ENCODE data around the gene IRF2BP1. TPM values are rescaled to one million over a fixed set of nuclear protein-coding genes. Genes with fewer than 3 reads are reported as not detected.

IRF2BP1 gene
- total RNA-seq, 1 donor from 2014 or later = 18.8 TPM

- H3K27ac ChIP-seq (ENCODE audit: low read depth, low read length) = no peak overlapping the region
- Mint-ChIP-seq H3K27ac (ENCODE audit: unreplicated experiment) (no peak overlapping the region), H3K4me3 (ENCODE audit: unreplicated experiment) (no peak overlapping the region), H3K4me1 (ENCODE audit: low read depth, unreplicated experiment) (no peaks in the 10 kb centered on the region), H3K9me3 (ENCODE audit: unreplicated experiment) (peaks cover 1% of the 10 kb centered on the region), H3K27me3 (ENCODE audit: low read depth, unreplicated experiment) (peaks cover 30% of the 10 kb centered on the region), H3K36me3 (ENCODE audit: low read depth, unreplicated experiment) (peaks cover 8% of the 10 kb centered on the region)
- no peak overlapping the region for H3K9ac ChIP-seq (ENCODE audit: low read length)
- H3K4me3 ChIP-seq (ENCODE audit: insufficient read depth, low read depth, low read length) = no peak overlapping the region
- FAIRE-seq (no peak), DNase-seq (ENCODE audit: low read depth) (no peak)
- H2AFZ ChIP-seq (ENCODE audit: low read depth, low read length) = no peak overlapping the region
- H3K36me3 ChIP-seq (ENCODE audit: insufficient read depth, low read length) = no peaks in the 10 kb centered on the region
- H3K79me2 ChIP-seq (ENCODE audit: insufficient read depth, low read length) = no peaks in the 10 kb centered on the region
- H3K4me2 ChIP-seq (ENCODE audit: low read length) = no peak overlapping the region
- no peaks in the 10 kb centered on the region for H3K4me1 ChIP-seq (ENCODE audit: insufficient read depth, low read length)
- no peaks in the 10 kb centered on the region for H4K20me1 ChIP-seq (ENCODE audit: insufficient read depth, low read length)
- no peaks in the 10 kb centered on the region for H3K9me3 ChIP-seq (ENCODE audit: insufficient read depth, low read depth, low read length)
- peaks cover 4% of the 10 kb centered on the region for H3K27me3 ChIP-seq (ENCODE audit: insufficient read depth, low read length)
- TF ChIP-seq CTCF (IDR thresholded peaks at IDR 0.05; ENCODE audit: insufficient read depth, low read depth, low read length) = no peak
- no peak for TF ChIP-seq EZH2 (IDR thresholded peaks at IDR 0.05; ENCODE audit: insufficient read depth, low read length)
Measured at GRCh38 chr19:45934551-45935230, 48.8 kb upstream of the IRF2BP1 start.

GRCh38 chr19:45933759-45934158, 47.8 kb upstream of the IRF2BP1 start:
- no peak overlapping the region for H3K27ac Mint-ChIP-seq (ENCODE audit: unreplicated experiment)
- no peaks in the 10 kb centered on the region for H3K4me1 Mint-ChIP-seq (ENCODE audit: low read depth, unreplicated experiment)
- FAIRE-seq (no peak), DNase-seq (ENCODE audit: low read depth) (no peak)
- H3K9me3 Mint-ChIP-seq (ENCODE audit: unreplicated experiment) = peaks cover 1% of the 10 kb centered on the region
- Histone ChIP-seq H3K4me2 (ENCODE audit: low read length) (no peak overlapping the region), H3K27me3 (ENCODE audit: insufficient read depth, low read length) (peaks cover 4% of the 10 kb centered on the region), H4K20me1 (ENCODE audit: insufficient read depth, low read length) (no peaks in the 10 kb centered on the region), H3K27ac (ENCODE audit: low read depth, low read length) (no peak overlapping the region), H3K79me2 (ENCODE audit: insufficient read depth, low read length) (no peaks in the 10 kb centered on the region), H3K36me3 (ENCODE audit: insufficient read depth, low read length) (no peaks in the 10 kb centered on the region), H3K4me3 (ENCODE audit: insufficient read depth, low read depth, low read length) (no peak overlapping the region), H3K4me1 (ENCODE audit: insufficient read depth, low read length) (no peaks in the 10 kb centered on the region), H2AFZ (ENCODE audit: low read depth, low read length) (no peak overlapping the region), H3K9ac (ENCODE audit: low read length) (no peak overlapping the region), H3K9me3 (ENCODE audit: insufficient read depth, low read depth, low read length) (no peaks in the 10 kb centered on the region)
- TF ChIP-seq EZH2 (IDR thresholded peaks at IDR 0.05; ENCODE audit: insufficient read depth, low read length) (no peak), CTCF (IDR thresholded peaks at IDR 0.05; ENCODE audit: insufficient read depth, low read depth, low read length) (no peak)
- H3K36me3 Mint-ChIP-seq (ENCODE audit: low read depth, unreplicated experiment) = peaks cover 5% of the 10 kb centered on the region
- no peak overlapping the region for H3K4me3 Mint-ChIP-seq (ENCODE audit: unreplicated experiment)
- peaks cover 37% of the 10 kb centered on the region for H3K27me3 Mint-ChIP-seq (ENCODE audit: low read depth, unreplicated experiment)

- Histone ChIP-seq H3K27me3 (ENCODE audit: insufficient read depth, low read length) (peaks cover 2% of the 10 kb centered on the region), H3K79me2 (ENCODE audit: insufficient read depth, low read length) (no peaks in the 10 kb centered on the region), H2AFZ (ENCODE audit: low read depth, low read length) (no peak overlapping the region), H4K20me1 (ENCODE audit: insufficient read depth, low read length) (no peaks in the 10 kb centered on the region), H3K4me3 (ENCODE audit: insufficient read depth, low read depth, low read length) (no peak overlapping the region), H3K9ac (ENCODE audit: low read length) (no peak overlapping the region), H3K4me2 (ENCODE audit: low read length) (no peak overlapping the region), H3K4me1 (ENCODE audit: insufficient read depth, low read length) (peaks cover 3% of the 10 kb centered on the region), H3K9me3 (ENCODE audit: insufficient read depth, low read depth, low read length) (no peaks in the 10 kb centered on the region), H3K36me3 (ENCODE audit: insufficient read depth, low read length) (no peaks in the 10 kb centered on the region), H3K27ac (ENCODE audit: low read depth, low read length) (no peak overlapping the region)
- Mint-ChIP-seq H3K27ac (ENCODE audit: unreplicated experiment) (no peak overlapping the region), H3K4me3 (ENCODE audit: unreplicated experiment) (no peak overlapping the region), H3K27me3 (ENCODE audit: low read depth, unreplicated experiment) (peaks cover 34% of the 10 kb centered on the region), H3K9me3 (ENCODE audit: unreplicated experiment) (peaks cover 1% of the 10 kb centered on the region), H3K4me1 (ENCODE audit: low read depth, unreplicated experiment) (no peaks in the 10 kb centered on the region), H3K36me3 (ENCODE audit: low read depth, unreplicated experiment) (peaks cover 3% of the 10 kb centered on the region)
- DNase-seq (ENCODE audit: low read depth) (no peak), FAIRE-seq (no peak)
- TF ChIP-seq CTCF (IDR thresholded peaks at IDR 0.05; ENCODE audit: insufficient read depth, low read depth, low read length) (no peak), EZH2 (IDR thresholded peaks at IDR 0.05; ENCODE audit: insufficient read depth, low read length) (no peak)
Measured at GRCh38 chr19:45931055-45931454, 45.1 kb upstream of the IRF2BP1 start.

Data from astrocyte (in vitro differentiated cells and primary cell).